ENCODE measurements around the gene SEMA4D.

SEMA4D gene

GRCh38 chr9:89325733-89326132 lies 172.2 kb downstream of the SEMA4D start:
- Histone ChIP-seq H3K27me3 (ENCODE audit: low read depth, low read length) (no peaks in the 10 kb centered on the region), H3K4me3 (ENCODE audit: low read length) (no peak overlapping the region), H3K27ac (ENCODE audit: low read length) (no peak overlapping the region), H3K9me3 (ENCODE audit: insufficient read depth, low read length) (no peaks in the 10 kb centered on the region), H3K4me1 (ENCODE audit: low read length) (no peaks in the 10 kb centered on the region), H3K79me2 (ENCODE audit: low read length) (peaks cover 37% of the 10 kb centered on the region), H3K4me2 (ENCODE audit: low read length) (no peak overlapping the region), H3K9ac (ENCODE audit: low read length) (no peak overlapping the region), H3K36me3 (replicated peaks; ENCODE audit: low read depth, low read length) (peaks cover 27% of the 10 kb centered on the region), H2AFZ (ENCODE audit: low read depth, low read length) (no peak overlapping the region), H4K20me1 (ENCODE audit: insufficient read depth, low read length) (no peaks in the 10 kb centered on the region)
- TF ChIP-seq EZH2phosphoT487 (IDR thresholded peaks at IDR 0.05; ENCODE audit: low read depth): no peak
- TF ChIP-seq, protein P1, sequence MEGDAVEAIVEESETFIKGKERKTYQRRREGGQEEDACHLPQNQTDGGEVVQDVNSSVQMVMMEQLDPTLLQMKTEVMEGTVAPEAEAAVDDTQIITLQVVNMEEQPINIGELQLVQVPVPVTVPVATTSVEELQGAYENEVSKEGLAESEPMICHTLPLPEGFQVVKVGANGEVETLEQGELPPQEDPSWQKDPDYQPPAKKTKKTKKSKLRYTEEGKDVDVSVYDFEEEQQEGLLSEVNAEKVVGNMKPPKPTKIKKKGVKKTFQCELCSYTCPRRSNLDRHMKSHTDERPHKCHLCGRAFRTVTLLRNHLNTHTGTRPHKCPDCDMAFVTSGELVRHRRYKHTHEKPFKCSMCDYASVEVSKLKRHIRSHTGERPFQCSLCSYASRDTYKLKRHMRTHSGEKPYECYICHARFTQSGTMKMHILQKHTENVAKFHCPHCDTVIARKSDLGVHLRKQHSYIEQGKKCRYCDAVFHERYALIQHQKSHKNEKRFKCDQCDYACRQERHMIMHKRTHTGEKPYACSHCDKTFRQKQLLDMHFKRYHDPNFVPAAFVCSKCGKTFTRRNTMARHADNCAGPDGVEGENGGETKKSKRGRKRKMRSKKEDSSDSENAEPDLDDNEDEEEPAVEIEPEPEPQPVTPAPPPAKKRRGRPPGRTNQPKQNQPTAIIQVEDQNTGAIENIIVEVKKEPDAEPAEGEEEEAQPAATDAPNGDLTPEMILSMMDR (IDR thresholded peaks at IDR 0.05; ENCODE audit: low read depth, low read length): no peak

- H3K9me3 ChIP-seq (ENCODE audit: insufficient read depth, low read length): no peaks in the 10 kb centered on the region
- no peak overlapping the region for H3K4me2 ChIP-seq (ENCODE audit: low read length)
- no peak overlapping the region for H2AFZ ChIP-seq (ENCODE audit: low read depth, low read length)
- TF ChIP-seq, protein P1 (IDR thresholded peaks at IDR 0.05; ENCODE audit: low read depth, low read length): no peak
- no peak for TF ChIP-seq EZH2phosphoT487 (IDR thresholded peaks at IDR 0.05; ENCODE audit: low read depth)
- H3K79me2 ChIP-seq (ENCODE audit: low read length): peaks cover 54% of the 10 kb centered on the region
- no peaks in the 10 kb centered on the region for H3K27me3 ChIP-seq (ENCODE audit: low read depth, low read length)
- H3K4me3 ChIP-seq (ENCODE audit: low read length): no peak overlapping the region
- no peak overlapping the region for H3K27ac ChIP-seq (ENCODE audit: low read length)
- peaks cover 11% of the 10 kb centered on the region for H3K4me1 ChIP-seq (ENCODE audit: low read length)
- no peaks in the 10 kb centered on the region for H4K20me1 ChIP-seq (ENCODE audit: insufficient read depth, low read length)
- peaks cover 18% of the 10 kb centered on the region for H3K36me3 ChIP-seq (replicated peaks; ENCODE audit: low read depth, low read length)
- no peak overlapping the region for H3K9ac ChIP-seq (ENCODE audit: low read length)
Observed at GRCh38 chr9:89323390-89323789, 174.5 kb downstream of the SEMA4D start.

DNA sequence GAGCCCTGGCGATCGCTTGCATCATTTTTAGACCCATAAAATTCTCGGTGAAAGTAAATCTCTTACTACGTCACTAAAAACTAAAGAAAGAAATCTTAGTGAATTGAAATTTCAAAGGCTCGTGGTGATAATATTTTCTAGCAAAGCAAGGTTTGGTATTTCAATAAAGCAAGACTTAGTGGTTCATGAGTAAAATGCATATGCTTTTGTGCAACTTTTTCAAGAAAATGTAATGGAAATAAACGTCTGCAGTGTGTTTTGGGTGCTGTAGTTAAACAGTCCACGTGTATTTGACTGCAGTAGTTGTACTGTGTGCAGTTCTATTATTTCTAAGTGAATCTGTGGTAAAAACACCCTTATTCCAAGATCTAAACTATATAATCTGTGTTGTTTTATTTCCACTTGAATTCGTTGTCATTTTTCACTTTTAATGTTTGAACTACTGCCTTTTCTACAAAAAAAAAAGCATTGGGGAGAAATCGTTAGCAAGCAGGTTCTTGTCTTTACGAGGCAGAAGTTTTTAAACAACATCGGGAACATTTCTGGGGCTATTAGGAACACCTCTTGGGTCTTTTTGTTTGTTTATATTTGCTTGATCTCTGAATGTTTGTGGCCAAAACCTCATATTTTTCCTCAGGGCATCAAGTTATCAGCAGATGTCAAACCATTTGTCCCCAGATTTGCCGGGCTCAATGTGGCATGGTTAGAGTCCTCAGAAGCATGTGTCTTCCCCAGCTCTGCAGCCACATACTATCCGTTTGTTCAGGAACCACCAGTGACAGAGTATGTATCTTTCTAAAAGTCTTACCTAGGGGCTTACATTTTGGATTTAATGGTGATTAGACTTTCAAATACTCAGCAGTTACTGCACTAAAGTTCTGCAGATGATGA lies 178.7 kb downstream of the SEMA4D start:
- TF ChIP-seq, protein P1 (IDR thresholded peaks at IDR 0.05; ENCODE audit: low read depth, low read length): no peak
- no peak for TF ChIP-seq EZH2phosphoT487 (IDR thresholded peaks at IDR 0.05; ENCODE audit: low read depth)
- Histone ChIP-seq H3K36me3 (replicated peaks; ENCODE audit: low read depth, low read length) (peaks cover 35% of the 10 kb centered on the region), H2AFZ (ENCODE audit: low read depth, low read length) (0 out of 2 replicates have a peak overlapping the region, but pooled peaks have one; percentile 13), H3K4me3 (ENCODE audit: low read length) (peak overlapping the region; percentile 80), H3K4me2 (ENCODE audit: low read length) (peak overlapping the region; percentile 73), H3K9me3 (ENCODE audit: insufficient read depth, low read length) (no peaks in the 10 kb centered on the region), H3K79me2 (ENCODE audit: low read length) (peaks cover 90% of the 10 kb centered on the region), H4K20me1 (ENCODE audit: insufficient read depth, low read length) (peaks cover 9% of the 10 kb centered on the region), H3K9ac (ENCODE audit: low read length) (peak overlapping the region; percentile 72), H3K27me3 (ENCODE audit: low read depth, low read length) (no peaks in the 10 kb centered on the region), H3K4me1 (ENCODE audit: low read length) (peaks cover 47% of the 10 kb centered on the region), H3K27ac (ENCODE audit: low read length) (peak overlapping the region; percentile 84)
